IPS DF 4.7 (cell line): Measurements from ENCODE around the gene PANK3.
"Not testable (repeated sequence)": the region's sequence is repeated elsewhere in the genome, so short reads cannot be mapped to it uniquely, and the experiment has no call there.

Experiments
- DNase-seq: peaks from one replicate; pipeline ENCODE4 v3.0.0-alpha.2; 2013; ENCODE audit warnings: low spot score; ENCODE audit errors: extremely low read depth

Gene PANK3

DNA sequence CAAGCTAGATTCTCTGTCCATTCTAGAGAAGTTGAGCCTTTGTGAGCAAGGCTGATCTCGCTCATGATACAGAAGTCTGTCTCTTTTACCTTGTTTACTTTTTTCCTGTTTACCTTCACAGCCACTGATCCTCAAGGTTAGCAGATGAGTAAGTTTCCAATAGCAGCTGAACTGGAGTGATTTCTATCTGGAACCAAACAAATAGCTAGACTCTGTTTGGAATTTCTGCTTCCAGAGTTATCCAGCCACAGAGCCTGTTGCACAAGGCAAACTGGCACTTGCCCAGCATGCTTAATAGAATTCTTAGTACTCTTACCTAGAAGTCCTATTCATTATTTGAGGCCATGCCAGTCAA lies 12.8 kb upstream of the PANK3 start:
- DNase-seq: no peak

DNA sequence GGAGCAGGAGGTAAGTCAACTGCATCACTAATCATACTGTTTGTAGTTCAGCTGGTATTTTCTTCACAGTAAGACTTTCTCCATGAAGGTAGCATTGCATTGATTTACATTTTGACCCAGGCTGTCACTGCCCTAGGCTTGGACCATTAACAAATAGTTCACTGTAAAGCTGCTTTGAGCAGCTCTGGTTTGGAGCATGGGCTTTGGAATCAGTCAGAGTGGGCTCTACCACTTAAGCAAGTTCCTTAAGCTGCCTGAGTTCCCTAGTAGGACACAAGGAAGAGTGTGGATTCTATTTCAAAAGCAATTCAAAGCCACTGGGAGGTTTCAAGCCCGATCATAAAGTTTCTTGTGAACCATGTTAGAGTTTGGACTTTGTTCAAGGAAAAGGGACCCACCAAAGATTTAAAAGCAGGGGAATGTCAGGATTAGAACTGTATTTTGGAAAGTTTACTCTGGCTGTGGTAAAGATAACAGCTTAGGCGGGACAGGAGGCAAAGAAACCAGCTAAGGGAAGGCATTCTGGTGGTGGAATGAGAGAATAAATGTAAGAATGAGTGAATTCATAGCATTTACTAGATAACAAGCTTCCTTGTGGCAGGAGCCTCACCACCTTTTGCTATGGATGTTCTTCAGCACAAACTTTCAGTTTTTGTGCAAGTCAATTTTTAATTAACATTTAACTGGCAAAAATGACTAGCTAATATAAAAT lies 12.3 kb upstream of the PANK3 start:
- no peak for DNase-seq

GRCh38 chr5:168590666-168591065 lies 11.5 kb upstream of the PANK3 start:
- DNase-seq: no peak

GRCh38 chr5:168587987-168588386 lies 8.8 kb upstream of the PANK3 start:
- DNase-seq: no peak

- DNase-seq: no peak
Observed at GRCh38 chr5:168585119-168585856, 6.1 kb upstream of the PANK3 start.

GRCh38 chr5:168583742-168584482 lies 4.7 kb upstream of the PANK3 start:
- DNase-seq: no peak

DNA sequence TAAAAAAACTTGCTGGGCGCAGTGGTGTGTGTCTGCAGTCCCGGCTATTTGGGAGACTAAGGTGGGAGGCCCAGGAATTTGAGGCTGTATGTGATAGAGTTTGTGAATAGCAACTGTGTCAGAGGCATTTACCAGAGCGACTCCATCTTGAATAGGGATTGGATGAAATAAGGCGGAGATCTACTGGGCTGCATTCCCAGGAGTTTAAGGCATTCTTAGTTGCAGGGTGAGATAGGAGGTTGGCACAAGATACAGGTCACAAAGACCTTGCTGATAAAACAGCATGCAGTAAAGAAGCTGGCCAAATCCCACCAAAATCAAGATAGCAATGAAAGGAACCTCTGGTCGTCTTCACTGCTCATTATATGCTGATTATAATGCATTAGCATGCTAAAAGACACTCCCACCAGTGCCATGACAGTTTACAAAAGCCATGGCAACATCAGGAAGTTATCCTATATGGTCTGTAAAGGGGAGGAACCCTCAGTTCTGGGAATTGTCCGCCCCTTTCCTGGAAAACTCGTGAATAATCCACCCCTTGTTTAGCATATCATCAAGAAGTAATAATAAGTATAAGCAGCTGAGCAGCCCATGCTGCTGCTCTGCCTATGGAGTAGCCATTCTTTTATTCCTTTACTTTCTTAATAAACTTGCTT lies 1.8 kb upstream of the PANK3 start:
- DNase-seq: not testable (repeated sequence)

- DNase-seq: no peak
Observed at GRCh38 chr5:168580227-168580508, 1.0 kb upstream of the PANK3 start.

- peak; percentile 96 for DNase-seq
Observed at GRCh38 chr5:168579488-168580226, 489 bp upstream of the PANK3 start.

GRCh38 chr5:168578006-168578405 lies 1.2 kb downstream of the PANK3 start:
- DNase-seq: no peak

DNA sequence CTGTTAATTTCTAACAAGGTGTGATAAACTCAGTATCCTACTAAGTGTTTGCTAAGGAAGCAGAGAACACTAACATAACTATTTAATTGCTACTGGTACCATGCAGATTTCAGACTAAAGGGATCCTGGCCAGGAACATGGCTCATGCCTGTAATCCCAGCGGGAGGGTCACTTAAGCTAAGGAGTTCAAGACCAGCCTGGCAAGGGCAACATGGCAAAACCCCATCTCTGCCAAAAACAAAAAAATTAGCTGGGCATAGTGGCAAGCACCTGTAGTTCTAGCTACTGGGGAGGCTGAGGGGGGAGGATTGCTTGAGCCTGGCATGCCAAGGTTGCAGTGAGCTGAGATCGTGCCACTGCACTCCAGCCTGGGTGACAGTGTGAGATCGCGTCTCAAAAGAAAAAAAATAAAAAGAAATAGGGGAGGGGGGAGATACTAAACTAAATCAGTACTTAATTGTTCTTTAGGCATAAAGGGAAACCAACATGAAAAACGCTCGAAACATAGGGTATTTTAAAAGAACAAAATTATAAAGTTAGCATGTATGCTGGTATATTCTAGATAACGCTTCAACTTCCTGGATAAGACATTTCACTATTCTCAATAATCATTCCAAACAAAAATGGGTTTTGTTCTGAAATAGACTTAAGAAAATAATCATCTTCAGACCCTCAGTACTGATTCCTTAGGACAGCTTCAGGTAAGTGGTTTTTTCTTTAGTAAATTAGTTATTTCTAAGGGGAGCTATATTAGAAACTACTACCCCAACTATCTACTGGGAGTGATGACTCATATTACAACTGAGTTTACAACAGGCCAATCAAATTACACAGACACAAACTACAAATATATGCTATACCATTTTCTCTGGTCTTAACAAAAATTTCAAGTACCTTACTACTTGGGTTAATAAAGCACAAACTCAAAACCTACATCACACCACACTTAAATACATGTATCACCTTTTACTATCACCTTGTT lies 3.5 kb downstream of the PANK3 start:
- no peak for DNase-seq

DNA sequence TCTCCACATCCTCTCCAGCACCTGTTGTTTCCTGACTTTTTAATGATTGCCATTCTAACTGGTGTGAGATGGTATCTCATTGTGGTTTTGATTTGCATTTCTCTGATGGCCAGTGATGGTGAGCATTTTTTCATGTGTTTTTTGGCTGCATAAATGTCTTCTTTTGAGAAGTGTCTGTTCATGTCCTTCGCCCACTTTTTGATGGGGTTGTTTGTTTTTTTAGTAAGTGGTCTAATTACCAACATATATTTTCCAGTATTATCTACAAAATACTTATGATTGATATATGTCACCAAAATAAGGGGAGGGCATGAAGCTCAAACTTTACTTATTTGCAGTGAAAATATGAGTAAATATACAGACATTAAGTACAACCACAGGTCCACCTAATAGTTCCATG lies 5.0 kb downstream of the PANK3 start:
- not testable (repeated sequence) for DNase-seq

- not testable (repeated sequence) for DNase-seq
Observed at GRCh38 chr5:168573663-168574062, 5.5 kb downstream of the PANK3 start.

DNA sequence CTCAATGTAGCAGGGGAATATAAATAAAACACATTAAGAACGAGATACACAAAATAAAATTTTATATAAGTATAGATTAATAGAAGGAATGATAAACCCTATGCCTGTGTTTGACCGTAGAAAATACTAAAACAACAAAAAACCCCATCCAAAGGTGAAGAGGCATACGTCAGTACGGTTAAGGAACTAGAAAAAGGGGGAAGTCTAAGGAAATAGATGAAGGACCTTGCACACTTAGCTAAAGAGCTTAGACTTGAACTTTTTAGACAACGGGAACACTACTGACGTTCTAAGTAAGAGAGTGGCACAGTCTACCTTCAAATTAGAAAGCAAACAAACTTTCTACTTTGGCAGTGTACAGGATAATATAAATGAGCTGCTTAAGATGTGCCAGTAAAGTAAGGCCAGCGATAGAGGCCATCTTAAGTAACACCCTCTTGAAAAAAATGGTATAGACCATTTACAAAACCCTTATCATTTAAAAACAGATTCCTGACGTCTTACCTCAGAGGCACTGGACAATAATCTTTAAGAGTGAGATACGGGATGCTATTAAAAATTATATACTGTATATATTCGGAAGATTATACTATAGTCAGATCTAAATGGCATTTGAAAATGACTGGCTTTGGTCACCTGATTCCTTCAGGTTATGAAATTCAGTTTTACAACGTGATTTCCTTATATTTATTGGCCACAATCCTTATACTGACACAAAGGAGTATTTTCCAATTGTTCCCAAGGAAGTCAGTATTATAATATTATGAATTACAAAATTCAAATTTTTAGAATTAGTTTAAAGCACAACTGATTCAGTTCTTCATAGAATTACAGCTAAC lies 8.5 kb downstream of the PANK3 start:
- no peak for DNase-seq

DNA sequence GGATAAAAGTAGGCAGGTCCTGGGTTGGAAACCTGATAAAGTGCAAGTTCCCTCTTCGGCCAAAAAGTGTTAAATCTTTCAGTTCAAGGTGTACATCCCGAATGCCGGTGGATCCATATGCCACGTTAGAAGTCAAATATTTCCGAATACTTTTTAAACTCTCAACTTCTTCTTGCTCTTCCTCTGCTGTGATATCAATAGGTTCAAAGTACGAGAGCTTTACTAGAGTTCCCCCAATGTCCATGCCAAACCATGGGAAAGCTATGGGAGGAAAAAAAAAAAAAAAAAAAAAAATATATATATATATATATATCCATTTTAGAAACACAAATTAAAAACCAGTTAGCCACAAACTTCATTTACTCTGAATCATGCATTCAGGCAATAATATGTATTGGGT lies 10.4 kb downstream of the PANK3 start:
- DNase-seq: no peak

DNA sequence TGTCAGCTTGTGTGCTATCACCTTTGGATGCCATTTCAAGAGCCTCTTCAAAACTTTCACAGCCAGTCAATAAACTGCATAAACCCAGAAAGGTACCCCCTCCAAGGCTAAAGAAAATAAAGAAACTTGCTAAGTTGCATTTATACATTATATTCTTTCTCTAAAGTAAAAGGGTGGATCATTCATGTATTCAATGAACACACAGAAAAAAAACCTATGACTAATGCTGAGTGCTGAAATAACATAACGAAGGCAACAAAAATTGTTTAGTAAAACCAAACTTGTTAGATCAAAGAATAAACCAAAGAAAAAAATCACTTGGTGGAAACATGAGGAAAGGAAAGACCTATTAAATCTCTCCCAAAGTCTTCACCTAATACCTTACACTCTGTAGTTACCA lies 15.2 kb downstream of the PANK3 start:
- DNase-seq: no peak

DNA sequence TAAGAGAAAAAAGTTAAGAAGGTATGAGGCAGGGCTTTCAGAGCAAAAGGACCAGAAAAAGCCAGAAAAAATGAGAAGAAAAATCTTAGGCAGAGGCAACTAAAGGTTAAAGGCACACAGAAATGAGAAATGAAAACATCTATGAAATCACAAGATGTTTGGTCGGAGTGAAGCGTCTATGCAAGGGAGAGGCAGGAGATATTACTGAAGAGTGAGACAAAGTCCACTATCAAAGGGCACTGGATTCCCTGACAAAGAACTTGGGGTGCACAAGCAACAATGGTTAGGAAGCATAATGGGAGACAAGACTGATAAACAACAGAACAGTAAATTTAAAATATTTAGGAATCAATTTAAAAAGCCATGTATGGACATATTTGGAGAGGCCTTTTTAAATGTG lies 16.9 kb downstream of the PANK3 start:
- no peak for DNase-seq

GRCh38 chr5:168557389-168557788 lies 21.8 kb downstream of the PANK3 start:
- DNase-seq: no peak

GRCh38 chr5:168553377-168554130 lies 25.6 kb downstream of the PANK3 start:
- DNase-seq: no peak
